Measurements from ENCODE around the gene KCNRG.
"Not testable (repeated sequence)": the region's sequence is repeated elsewhere in the genome, so short reads cannot be mapped to it uniquely, and the experiment has no call there.

The KCNRG gene

DNA sequence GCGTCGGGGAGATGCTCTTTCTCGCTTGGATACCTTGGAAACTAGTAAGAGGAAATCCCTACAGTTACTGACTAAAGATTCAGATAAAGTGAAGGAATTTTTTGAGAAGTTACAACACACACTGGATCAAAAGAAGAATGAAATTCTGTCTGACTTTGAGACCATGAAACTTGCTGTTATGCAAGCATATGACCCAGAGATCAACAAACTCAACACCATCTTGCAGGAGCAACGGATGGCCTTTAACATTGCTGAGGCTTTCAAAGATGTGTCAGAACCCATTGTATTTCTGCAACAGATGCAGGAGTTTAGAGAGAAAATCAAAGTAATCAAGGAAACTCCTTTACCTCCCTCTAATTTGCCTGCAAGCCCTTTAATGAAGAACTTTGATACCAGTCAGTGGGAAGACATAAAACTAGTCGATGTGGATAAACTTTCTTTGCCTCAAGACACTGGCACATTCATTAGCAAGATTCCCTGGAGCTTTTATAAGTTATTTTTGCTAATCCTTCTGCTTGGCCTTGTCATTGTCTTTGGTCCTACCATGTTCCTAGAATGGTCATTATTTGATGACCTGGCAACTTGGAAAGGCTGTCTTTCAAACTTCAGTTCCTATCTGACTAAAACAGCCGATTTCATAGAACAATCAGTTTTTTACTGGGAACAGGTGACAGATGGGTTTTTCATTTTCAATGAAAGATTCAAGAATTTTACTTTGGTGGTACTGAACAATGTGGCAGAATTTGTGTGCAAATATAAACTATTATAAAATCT lies 2.7 kb upstream of the KCNRG start:
- no peak for DNase-seq

DNA sequence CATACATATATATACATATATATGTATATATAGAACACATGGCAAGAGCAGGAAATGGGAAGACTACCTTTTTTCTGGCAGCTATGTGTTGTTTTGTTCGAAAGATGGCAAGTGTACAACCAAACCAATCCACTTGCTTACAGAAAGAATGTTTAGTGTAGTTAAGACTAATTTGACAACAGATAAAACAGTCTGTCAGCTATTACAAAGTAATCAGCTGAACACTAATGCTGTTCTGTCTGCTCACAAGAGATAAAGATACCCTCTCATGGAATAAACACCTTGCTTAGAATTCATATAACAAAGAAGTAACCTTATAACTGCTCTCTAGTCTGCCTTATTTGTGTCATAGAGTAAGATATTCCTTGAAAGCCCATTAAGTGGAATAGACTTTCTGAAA lies 858 bp upstream of the KCNRG start:
- DNase-seq = no peak

DNA sequence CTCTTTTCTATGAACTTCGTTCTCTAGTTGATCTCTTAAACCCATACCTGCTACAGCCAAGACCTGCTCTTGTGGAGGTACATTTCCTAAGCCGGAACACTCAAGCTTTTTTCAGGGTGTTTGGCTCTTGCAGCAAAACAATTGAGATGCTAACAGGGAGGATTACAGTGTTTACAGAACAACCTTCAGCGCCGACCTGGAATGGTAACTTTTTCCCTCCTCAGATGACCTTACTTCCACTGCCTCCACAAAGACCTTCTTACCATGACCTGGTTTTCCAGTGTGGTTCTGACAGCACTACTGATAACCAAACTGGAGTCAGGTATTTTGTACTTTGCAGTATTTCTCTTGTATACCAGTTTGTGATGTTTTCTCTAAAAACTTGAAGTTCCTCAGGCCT lies 506 bp downstream of the KCNRG start:
- DNase-seq = no peak

DNA sequence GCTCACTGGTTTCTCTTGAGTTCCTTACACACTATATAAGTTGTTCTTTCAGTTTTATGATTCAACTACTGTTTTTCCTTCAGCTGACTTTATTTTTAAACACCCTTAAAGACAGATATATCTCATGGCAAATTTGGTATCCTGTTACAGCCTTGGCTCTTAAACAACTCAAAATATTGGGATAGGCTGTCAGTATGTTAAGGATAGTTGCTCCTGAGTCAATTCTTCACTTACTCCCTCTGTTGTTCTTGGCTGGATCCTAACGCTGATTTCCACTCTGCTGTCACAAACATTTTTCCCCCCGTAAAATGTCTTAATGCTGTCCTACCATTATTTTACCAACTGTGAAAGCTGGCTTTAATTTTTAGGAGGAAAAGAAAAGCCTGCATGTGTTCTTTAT lies 1.2 kb downstream of the KCNRG start:
- DNase-seq = no peak

DNA sequence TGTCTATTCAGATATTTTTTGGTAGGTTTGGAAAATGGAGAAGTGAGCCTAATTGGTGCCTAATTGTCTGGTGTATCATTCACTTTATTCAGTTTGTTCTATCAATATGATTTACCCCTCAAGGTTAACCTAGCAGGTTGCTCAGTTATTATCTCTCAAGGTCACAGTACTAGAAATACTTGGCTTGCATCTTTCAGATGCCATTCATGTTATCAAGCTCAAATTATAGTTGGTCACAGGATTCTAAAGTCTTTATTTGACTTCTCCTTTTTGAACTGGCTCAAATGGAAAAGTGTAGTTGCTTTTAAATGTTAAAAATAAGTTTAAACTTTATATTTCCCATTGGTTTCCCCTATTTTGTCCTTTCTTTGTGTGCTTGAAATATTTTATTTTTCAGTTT lies 2.6 kb downstream of the KCNRG start:
- DNase-seq = no peak

DNA sequence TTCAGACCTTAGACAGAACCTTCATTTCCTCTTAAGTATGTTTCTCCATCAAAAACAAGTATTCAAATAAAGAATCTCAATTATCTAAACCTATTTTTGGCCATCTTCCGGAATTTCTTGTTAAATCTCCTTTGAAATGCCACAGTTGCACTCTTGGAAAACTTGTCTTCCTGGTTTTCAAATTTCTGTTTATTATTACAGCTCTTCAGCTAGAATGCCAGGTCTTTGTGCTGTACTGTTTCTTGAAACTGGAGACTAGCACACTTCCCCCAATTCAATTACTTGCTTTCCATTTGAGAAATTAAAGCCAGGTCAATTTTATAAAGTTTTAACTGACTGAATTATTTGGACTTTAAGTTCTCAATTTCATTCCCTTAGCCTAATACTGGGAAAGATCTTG lies 10.2 kb downstream of the KCNRG start:
- DNase-seq = no peak

DNA sequence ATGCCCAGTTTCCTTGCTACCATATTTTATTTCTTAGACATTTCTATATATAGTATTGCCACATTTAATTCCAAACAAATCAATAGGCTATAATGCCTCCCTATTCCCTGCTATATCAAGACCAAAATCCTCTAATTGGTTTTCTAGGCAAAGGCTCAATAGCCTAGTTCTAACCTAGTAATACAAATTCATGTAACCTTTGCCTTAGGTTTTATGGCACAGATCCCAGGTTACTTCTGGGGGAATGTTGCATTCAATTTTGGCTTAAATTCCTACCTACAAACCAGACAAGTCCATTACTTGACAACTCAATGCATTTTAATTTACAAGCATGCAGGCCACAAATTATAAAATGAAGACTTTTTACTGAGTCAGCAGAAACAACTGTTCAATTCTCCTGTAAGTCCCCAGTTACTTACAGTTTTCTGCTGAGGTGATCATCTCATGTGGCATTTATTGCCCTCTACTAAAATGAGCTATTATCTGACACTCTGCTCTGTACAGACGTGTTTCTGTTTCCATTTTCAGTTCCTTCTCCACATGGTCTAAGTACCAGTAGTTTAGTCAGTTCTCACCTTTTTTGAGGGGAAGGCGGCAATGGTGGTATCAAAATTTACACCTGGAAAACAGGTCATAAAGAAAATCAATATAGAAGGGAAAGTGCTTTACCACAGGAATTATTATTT lies 11.7 kb downstream of the KCNRG start:
- no peak for DNase-seq

DNA sequence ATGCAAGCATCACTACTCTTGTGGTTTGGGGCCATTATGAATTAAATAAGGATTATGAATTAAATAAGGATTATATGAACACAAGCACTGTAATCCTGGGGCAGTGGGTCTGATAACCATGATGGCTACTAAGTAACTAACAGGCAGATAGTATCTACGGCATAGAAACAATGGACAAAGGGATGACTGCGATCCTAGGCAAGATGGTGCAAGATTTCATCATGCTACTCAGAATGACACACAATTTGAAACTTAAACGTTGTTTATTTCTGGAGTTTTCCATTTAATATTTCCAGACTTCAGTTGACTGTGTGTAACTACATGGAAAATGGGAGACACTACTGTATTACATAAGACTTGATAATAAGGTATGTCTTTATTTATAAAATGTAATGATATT lies 15.1 kb downstream of the KCNRG start:
- no peak for DNase-seq

DNA sequence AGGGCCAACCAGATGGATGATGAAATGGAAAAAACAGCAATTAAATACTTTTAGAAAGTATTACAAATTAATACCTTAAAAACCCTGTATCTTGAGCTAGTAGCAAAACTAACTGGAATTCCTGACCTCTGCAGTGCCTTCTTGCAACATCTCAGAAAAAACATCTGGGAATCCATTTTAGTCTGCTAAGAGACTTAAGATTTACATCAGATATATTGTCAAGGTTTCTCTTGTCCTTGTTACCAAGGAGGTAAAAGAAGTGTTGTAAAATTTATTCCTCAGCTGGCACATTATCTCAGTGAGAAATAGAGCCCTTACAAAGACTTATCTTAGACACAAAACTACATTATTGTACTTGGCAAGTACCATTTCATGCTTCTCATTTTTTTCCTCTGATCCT lies 18.5 kb downstream of the KCNRG start:
- DNase-seq = no peak

DNA sequence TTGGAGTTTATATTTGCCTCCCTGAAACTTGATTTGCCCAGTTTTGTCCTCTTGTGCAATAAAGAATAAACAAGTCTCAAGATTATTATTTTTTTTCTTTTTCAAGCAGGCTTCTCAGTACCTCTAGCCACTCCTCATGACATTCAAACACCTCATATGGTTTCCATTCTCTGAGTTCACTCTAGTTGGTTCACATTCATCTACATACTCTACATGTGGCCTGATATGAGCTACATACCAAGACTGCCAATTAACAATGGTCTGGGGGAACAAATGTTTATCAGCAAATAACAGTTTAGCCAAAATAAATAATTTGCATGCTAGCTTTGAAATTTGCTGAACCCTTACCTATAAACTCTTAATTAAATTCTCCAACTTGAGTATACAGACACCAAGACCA lies 22.5 kb downstream of the KCNRG start:
- no peak for DNase-seq

DNA sequence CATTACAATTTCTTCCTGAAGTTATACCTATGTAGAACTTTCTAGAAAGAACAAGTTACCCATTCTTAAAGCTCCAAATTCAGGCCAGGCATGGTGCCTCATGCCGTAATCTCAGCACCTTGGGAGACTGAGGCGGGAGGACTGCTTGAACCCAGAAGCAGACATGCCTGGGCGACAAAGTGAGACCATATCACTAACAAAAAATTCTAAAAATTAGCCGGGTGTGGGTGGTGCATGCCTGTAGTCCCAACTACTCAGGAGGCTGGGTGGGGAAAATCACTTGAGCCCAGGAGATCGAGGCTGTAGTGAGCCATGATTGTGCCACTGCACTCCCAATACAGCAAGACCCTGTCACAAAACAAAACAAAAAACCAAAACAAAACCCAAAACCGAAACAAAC lies 23.0 kb downstream of the KCNRG start:
- DNase-seq = no peak

DNA sequence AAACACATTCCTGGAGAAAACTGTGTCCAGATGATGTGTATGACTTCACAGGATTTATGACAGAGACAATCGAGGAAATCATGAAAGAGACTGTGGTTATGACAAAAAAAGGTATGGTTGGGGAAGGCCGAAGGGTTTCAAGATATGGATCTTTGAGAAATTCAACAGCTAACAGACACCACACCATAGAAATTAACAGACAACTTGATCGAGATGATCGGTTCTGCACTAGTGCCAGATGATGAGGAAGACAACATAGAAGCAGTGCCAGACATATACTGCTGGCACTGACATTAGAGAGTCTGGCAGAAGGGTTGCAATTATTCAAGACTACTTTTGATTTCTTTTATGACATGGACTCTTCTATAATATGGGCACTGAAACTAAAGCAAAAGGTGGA lies 37.2 kb downstream of the KCNRG start:
- no peak for DNase-seq

DNA sequence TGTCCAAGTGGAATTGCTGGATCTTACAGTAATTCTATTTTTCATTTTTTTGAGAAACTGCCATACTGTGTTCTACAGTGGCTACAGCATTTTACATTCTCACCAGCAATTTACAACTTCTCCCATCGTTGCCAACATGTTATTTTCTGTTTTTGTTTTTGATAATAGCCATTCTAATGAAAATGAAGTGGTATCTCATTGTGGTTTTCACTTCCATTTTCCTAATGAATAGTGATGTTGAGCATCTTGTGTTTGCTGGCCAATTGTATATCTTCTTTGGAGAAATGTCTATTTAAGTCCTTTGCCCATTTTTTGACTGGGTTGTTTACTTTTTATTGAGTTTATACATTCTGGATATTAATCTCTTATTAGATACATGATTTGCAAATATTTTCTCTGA lies 38.6 kb downstream of the KCNRG start:
- no peak for DNase-seq

DNA sequence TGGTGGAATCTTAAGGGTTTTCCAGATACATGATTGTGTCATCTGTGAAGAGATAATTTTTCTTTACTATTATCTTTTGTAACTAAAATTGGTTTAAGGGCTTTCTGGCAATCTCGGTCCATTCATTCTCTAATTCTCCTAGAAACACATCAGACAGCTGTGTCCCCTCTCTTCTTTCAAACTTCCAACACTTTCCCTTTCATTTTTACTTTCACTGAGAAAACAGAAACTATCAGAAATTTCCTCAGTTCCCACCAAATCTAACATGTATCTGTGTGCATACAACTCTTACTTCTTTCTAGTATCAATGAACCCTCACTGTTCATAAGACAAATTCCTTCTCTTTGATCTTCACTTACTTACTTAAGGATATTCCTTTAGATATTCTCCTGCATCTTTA lies 40.2 kb downstream of the KCNRG start:
- DNase-seq = no peak

DNA sequence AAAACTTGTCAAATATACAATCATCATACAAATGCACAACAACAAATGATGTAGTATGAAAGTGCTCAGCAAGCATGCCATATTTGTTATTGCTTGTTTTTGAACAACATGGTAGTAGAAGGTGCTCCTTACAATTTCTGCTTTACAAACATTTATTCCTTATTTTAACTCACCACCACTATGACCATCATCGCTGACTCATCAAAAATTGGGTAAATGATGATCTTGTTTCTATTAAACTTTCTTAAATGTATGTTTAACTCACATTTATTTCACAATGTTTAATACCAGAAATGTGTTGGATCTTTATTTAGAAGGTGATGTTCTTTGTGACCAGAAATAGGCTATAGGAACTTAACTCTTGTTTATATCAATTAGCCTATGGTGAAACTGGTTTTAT lies 45.5 kb downstream of the KCNRG start:
- no peak for DNase-seq

DNA sequence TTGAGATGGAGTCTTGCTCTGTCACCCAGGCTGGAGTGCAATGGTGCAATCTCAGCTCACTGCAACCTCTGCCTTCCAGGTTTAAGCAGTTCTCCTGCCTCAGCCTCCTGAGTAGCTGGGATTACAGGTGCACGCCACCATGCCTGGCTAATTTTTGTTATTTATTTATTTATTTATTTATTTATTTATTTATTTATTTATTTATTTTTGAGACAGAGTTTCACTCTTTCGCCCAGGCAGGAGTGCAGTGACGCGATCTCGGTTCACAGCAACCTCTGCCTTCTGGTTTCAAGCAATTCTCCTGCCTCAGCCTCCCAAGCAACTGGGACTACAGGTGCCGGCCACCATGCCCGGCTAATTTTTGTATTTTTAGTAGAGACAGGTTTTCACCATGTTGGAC lies 47.1 kb downstream of the KCNRG start:
- not testable (repeated sequence) for DNase-seq

DNA sequence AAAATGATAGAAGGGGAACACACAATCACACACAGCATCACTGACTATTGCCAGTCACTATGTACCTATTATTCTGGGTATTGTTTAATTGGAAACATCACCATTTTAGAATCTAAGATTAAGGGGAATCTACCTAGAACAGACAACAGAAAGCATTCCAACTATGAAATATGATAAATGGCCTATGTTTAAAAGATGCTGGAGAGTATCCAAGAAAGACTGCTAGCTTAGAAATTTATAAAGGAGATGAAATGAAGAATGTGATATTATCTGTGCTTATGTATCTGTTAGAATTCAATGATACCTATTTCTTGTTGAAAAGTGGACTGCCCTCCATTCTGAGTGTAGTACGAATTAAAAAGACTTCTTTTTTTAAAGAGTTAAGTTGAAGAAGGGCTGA lies 50.5 kb downstream of the KCNRG start:
- DNase-seq = no peak

DNA sequence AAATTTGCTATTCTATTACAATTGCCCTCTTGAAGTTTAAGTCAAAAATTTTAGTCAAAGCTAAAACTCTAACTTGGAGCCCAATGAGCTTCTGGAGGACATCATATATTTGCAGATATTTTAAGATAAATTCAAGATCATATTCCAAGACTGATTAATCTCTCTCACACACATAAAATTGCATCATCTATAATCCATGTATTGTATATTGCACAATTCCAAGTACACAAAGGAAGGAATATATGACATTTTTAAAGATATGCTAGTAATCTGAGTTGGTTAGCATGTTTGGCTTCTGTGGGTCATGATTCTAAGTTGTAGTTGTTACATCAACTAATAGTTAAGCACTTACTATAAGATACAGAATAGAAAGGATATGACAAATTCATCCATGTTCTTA lies 53.3 kb downstream of the KCNRG start:
- DNase-seq = no peak

DNA sequence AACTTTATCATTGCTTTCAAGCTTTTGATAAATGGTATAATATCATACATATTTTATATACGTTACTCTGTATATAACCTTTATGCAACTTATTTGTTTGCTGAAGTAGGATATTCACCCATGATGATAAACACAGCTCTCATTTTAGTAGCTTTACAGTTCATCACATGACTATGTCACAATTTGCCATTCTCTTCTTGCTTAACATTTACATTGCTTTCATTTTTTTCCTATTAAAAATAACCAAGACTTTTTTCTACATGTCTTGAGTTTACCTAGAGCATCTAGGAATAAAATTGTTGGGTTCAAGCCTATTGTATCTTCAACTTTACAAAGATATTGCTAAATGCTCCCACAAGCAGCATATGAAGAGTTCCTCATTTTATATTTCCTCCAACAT lies 54.0 kb downstream of the KCNRG start:
- DNase-seq = no peak

DNA sequence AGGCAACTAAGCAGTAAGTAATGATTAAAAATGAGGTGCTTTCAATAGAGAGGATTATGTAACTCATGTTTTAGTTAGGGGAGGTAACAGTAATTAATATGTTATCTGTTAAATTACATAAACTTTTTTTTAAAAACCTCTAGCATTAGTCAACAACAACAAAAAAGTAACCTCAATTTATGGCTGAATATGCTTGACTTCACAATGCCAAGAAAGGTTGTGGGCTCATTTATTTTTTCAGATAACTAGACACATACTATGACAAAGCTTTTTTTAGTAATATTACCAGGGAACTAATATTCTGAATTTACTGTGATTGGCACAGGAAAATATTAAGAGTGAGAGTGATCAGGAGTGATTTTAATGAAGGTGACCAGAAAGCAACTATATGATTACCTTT lies 54.9 kb downstream of the KCNRG start:
- no peak for DNase-seq
